ENCODE results near the gene MARCHF4. TPM values are rescaled to one million over a fixed set of nuclear protein-coding genes. Genes with fewer than 3 reads are reported as not detected.

Gene MARCHF4
- total RNA-seq, 1 donor = 10.8 TPM

DNA sequence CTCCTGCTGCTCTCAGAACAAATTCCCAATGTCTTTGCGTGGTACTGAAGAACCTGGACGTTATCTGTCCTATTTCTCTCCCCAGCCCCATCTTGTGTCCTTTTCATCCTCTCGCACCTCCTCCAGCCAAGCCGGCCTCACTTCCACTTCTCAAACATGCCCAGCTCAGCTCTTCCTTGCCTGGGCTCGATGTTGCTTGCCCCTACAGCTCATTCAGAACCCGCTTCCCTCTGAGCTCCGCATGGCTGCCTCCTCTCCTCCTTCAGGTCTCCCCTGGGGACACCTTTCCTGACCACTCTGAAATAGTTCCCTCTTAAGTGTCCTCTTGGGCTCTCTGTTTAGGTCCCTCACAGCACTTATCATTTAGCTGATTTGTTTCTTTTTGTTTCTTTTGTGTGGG, 33.3 kb upstream of the MARCHF4 start:
- TF ChIP-seq, protein P1, sequence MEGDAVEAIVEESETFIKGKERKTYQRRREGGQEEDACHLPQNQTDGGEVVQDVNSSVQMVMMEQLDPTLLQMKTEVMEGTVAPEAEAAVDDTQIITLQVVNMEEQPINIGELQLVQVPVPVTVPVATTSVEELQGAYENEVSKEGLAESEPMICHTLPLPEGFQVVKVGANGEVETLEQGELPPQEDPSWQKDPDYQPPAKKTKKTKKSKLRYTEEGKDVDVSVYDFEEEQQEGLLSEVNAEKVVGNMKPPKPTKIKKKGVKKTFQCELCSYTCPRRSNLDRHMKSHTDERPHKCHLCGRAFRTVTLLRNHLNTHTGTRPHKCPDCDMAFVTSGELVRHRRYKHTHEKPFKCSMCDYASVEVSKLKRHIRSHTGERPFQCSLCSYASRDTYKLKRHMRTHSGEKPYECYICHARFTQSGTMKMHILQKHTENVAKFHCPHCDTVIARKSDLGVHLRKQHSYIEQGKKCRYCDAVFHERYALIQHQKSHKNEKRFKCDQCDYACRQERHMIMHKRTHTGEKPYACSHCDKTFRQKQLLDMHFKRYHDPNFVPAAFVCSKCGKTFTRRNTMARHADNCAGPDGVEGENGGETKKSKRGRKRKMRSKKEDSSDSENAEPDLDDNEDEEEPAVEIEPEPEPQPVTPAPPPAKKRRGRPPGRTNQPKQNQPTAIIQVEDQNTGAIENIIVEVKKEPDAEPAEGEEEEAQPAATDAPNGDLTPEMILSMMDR (IDR thresholded peaks at IDR 0.05; ENCODE audit: insufficient read depth, low read depth, low read length) = no peak
- no peak for DNase-seq (ENCODE audit: low read depth)
- H3K4me3 ChIP-seq (ENCODE audit: low read depth, low read length) = no peak overlapping the region

GRCh38 chr2:216404010-216404618, 31.8 kb upstream of the MARCHF4 start:
- H3K4me3 ChIP-seq (ENCODE audit: low read depth, low read length) = no peak overlapping the region
- TF ChIP-seq, protein P1 (IDR thresholded peaks at IDR 0.05; ENCODE audit: insufficient read depth, low read depth, low read length) = peak; percentile 85
- peak; percentile 49 for DNase-seq (ENCODE audit: low read depth)

GRCh38 chr2:216402751-216403150, 30.5 kb upstream of the MARCHF4 start:
- H3K4me3 ChIP-seq (ENCODE audit: low read depth, low read length) = no peak overlapping the region
- TF ChIP-seq, protein P1 (IDR thresholded peaks at IDR 0.05; ENCODE audit: insufficient read depth, low read depth, low read length) = no peak
- no peak for DNase-seq (ENCODE audit: low read depth)

DNA sequence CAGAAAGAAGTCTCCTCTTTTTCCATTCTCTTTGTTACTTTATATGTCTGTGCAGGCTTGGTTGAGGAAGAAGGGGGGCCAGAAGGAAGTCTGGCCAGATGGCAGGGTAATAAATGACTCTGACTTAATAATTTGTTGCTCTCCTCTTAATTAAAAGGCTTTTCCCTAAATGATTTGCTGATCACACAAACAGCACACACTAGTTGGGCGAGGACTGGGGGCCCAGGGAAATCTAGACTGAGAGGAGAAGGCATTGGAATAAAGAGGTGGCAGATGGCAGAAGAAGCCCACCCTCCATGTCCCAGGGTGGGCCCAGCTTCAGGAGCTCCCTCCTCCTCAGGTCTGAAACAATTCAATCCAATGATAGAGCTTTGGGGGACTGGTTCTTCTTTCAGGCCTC, 27.3 kb upstream of the MARCHF4 start:
- no peak overlapping the region for H3K4me3 ChIP-seq (ENCODE audit: low read depth, low read length)
- TF ChIP-seq, protein P1 (IDR thresholded peaks at IDR 0.05; ENCODE audit: insufficient read depth, low read depth, low read length) = no peak
- no peak for DNase-seq (ENCODE audit: low read depth)

GRCh38 chr2:216394881-216395280, 22.6 kb upstream of the MARCHF4 start:
- TF ChIP-seq, protein P1 (IDR thresholded peaks at IDR 0.05; ENCODE audit: insufficient read depth, low read depth, low read length) = no peak
- H3K4me3 ChIP-seq (ENCODE audit: low read depth, low read length) = no peak overlapping the region
- no peak for DNase-seq (ENCODE audit: low read depth)

DNA sequence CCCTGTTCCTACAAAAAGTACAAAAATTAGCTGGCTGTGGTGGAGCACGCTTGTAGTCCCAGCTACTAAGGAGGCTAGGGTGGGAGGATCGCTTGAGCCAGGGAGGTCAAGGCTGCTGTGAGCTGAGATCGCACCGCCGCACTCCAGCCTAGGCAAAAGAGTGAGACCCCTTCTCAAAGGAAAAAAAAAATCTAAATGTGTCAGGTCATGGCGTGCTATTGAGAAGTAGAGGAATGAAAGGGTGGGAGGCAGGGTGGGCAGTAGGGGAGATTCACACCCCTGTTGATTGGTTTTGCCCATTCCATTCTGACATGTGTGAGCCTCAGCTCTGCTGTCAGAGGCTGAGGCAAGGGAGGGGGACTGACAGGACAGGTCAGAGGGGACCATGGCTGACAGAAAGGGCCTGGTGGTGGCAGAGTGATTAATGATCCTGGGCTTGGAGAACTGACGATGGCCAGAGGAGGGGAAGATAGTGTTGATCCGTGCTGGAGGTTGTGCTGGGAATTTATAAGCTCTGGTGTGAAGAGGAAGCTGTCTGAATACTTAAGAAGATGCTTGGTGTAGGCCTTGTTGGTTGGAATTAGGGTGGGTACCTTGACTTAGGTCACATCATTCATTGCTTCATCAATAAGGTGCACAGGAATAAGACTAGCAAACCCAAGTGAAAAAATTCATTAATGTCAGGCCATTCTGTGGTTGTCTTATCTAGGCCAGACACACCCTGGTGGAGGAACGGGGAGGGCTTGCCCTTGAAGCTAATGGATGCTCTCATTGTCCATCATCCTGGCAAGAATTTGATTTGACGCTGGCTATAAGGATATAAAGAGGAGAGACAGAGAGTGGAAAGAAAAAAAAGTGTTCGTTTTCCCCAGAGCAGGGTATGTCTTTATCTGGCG, 20.9 kb upstream of the MARCHF4 start:
- H3K4me3 ChIP-seq (ENCODE audit: low read depth, low read length) = no peak overlapping the region
- DNase-seq (ENCODE audit: low read depth) = no peak
- TF ChIP-seq, protein P1 (IDR thresholded peaks at IDR 0.05; ENCODE audit: insufficient read depth, low read depth, low read length) = no peak
